CD14-positive monocyte (primary cell): ENCODE results near the gene COL9A3. TPM values are rescaled to one million over a fixed set of nuclear protein-coding genes. Genes with fewer than 3 reads are reported as not detected.
A peak's percentile ranks its signal among the peaks of the same experiment; 100 is the strongest.

Source experiments
- DNase-seq, 3 donors: peaks; one replicate each; pipeline ENCODE4 v3.0.0-alpha.2; 2011 to 2022
- H2AFZ ChIP-seq: 2 replicates; pipeline ENCODE4 v1.6.0; 2012; ENCODE audit warnings: mild to moderate bottlenecking, low read depth, low read length, inconsistent platforms; ENCODE audit not compliant: insufficient read depth, poor library complexity, severe bottlenecking
- H3K27ac ChIP-seq, 2 donors: 1 replicate in 1 of 2; 2 replicates in 1 of 2; pipeline ENCODE4 v1.5.1; 2012 to 2013; ENCODE audit warnings: low read length in 2 of 2, control low read depth in 1 of 2, inconsistent platforms in 1 of 2, low read depth in 1 of 2, mild to moderate bottlenecking in 1 of 2
- H3K27me3 ChIP-seq, 2 donors: one replicate each; pipeline versions ENCODE4 v1.6.0 to v1.6.1; 2011 to 2013; ENCODE audit warnings: low read length in 2 of 2; ENCODE audit not compliant: control insufficient read depth in 2 of 2, insufficient read depth in 2 of 2
- H3K36me3 ChIP-seq, 2 donors: replicated peaks in 1 of 2; 1 replicate in 1 of 2; 2 replicates in 1 of 2; pipeline versions ENCODE4 v1.5.1 to v1.6.1; 2012 to 2013; ENCODE audit warnings: low read length in 2 of 2, control low read depth in 1 of 2, inconsistent platforms in 1 of 2, mild to moderate bottlenecking in 1 of 2; ENCODE audit not compliant: insufficient read depth in 2 of 2, control insufficient read depth in 1 of 2
- H3K4me1 ChIP-seq, 2 donors: 1 replicate in 1 of 2; 2 replicates in 1 of 2; pipeline versions ENCODE4 v1.5.1 to v1.6.1; 2012 to 2013; ENCODE audit warnings: low read length in 2 of 2, control low read depth in 1 of 2, inconsistent platforms in 1 of 2, mild to moderate bottlenecking in 1 of 2, moderate library complexity in 1 of 2; ENCODE audit not compliant: insufficient read depth in 2 of 2, control insufficient read depth in 1 of 2
- H3K4me2 ChIP-seq: replicated peaks from 2 replicates; pipeline ENCODE3; 2012; ENCODE audit warnings: low read length, moderate library complexity, mild to moderate bottlenecking; ENCODE audit not compliant: poor library complexity, severe bottlenecking; ENCODE audit errors: extremely low read depth
- H3K4me3 ChIP-seq, 3 experiments: fragments of 200-600 bp in 1 of 3; sonication (generic) in 1 of 3; replicated peaks in 1 of 3; 1 replicate in 2 of 3; 2 replicates in 1 of 3; pipeline ENCODE4 v1.5.1; 2011 to 2013; ENCODE audit warnings: low read length in 3 of 3, mild to moderate bottlenecking in 3 of 3, control low read depth in 2 of 3, low read depth in 2 of 3, inconsistent platforms in 1 of 3, moderate library complexity in 1 of 3
- H3K79me2 ChIP-seq: 2 replicates; pipeline ENCODE4 v1.6.0; 2012; ENCODE audit warnings: mild to moderate bottlenecking, control low read depth, inconsistent platforms, low read length, moderate library complexity; ENCODE audit not compliant: insufficient read depth
- H3K9ac ChIP-seq: 2 replicates; pipeline ENCODE4 v1.6.0; 2017; ENCODE audit warnings: low read length, mild to moderate bottlenecking; ENCODE audit not compliant: insufficient read depth, poor library complexity, severe bottlenecking
- H3K9me3 ChIP-seq, 2 donors: replicated peaks in 1 of 2; 1 replicate in 1 of 2; 2 replicates in 1 of 2; pipeline versions ENCODE4 v1.5.1 to v1.6.1; 2012 to 2013; ENCODE audit warnings: low read length in 2 of 2, control low read depth in 1 of 2; ENCODE audit not compliant: control insufficient read depth in 1 of 2, insufficient read depth in 1 of 2
- H4K20me1 ChIP-seq: 2 replicates; pipeline ENCODE4 v1.6.0; 2012; ENCODE audit warnings: mild to moderate bottlenecking, low read length, control low read depth, moderate library complexity; ENCODE audit not compliant: insufficient read depth
- H3K27ac Mint-ChIP-seq, 7 donors: one replicate each; pipeline ENCODE4 v1.8.0; 2020; ENCODE audit warnings: mild to moderate bottlenecking in 7 of 7, mixed read lengths in 7 of 7, moderate library complexity in 6 of 7, inconsistent platforms in 2 of 7
- H3K27me3 Mint-ChIP-seq, 3 donors: one replicate each; pipeline ENCODE4 v1.8.0; 2021 to 2022; ENCODE audit warnings: low read depth in 3 of 3, mild to moderate bottlenecking in 3 of 3, mixed read lengths in 3 of 3, moderate library complexity in 3 of 3, inconsistent platforms in 1 of 3
- H3K36me3 Mint-ChIP-seq, 2 donors: one replicate each; pipeline ENCODE4 v1.8.0; 2020; ENCODE audit warnings: mixed read lengths in 2 of 2, inconsistent platforms in 1 of 2, mild to moderate bottlenecking in 1 of 2
- H3K4me1 Mint-ChIP-seq: one replicate; pipeline ENCODE4 v1.8.0; 2020; ENCODE audit warnings: mild to moderate bottlenecking, mixed read lengths
- H3K4me3 Mint-ChIP-seq, 2 donors: one replicate each; pipeline ENCODE4 v1.8.0; 2020; ENCODE audit warnings: mild to moderate bottlenecking in 2 of 2, mixed read lengths in 2 of 2, moderate library complexity in 1 of 2
- H3K9me3 Mint-ChIP-seq, 7 donors: one replicate each; pipeline ENCODE4 v1.8.0; 2020 to 2022; ENCODE audit warnings: mixed read lengths in 7 of 7, mild to moderate bottlenecking in 6 of 7, moderate library complexity in 6 of 7, inconsistent platforms in 2 of 7
- CTCF ChIP-seq: fragments of 200-600 bp; IDR thresholded peaks from one replicate; pipeline ENCODE4 v1.8.0; 2022; ENCODE audit warnings: antibody characterized with exemption, mild to moderate bottlenecking
- whole genome bisulfite sequencing: methylation state at CpG from one replicate; pipeline ENCODE4 v1.1.5; 2013; ENCODE audit warnings: missing lambda C conversion rate; ENCODE audit not compliant: insufficient coverage; 5-methylcytosine and 5-hydroxymethylcytosine counted together
- intact Hi-C, 2 donors: fragments of 100-400 bp; cut with micrococcal nuclease; formaldehyde crosslinking; loops; one replicate each; pipeline versions ENCODE4 v1.15.0 to v1.15.1; 2023
- polyA plus RNA-seq, 3 donors: library from polyadenylated mRNA; depleted of rRNA in 1 of 3; unstranded in 2 of 3; stranded (reverse) in 1 of 3; fragments of 300-500 nt in 2 of 3; fragments of >200 nt in 1 of 3; fragmentation: Illumina TruSeq in 2 of 3; gene quantifications; 1 replicate in 2 of 3; 2 replicates in 1 of 3; pipeline ENCODE4 v1.2.3, GENCODE V29; 2012 to 2021

COL9A3 gene
- polyA plus RNA-seq, 3 donors: 1.8 to 4.4 (median 2.6) TPM

- H3K4me1 Mint-ChIP-seq: peaks cover 25% of the 10 kb centered on the region
- H3K9me3 Mint-ChIP-seq: no peaks in the 10 kb centered on the region
- Histone ChIP-seq H3K36me3 (no peaks in the 10 kb centered on the region), H3K4me2 (no peak overlapping the region), H3K4me3 (no peak overlapping the region), H3K27ac (no peak overlapping the region), H2AFZ (no peak overlapping the region), H4K20me1 (no peaks in the 10 kb centered on the region), H3K4me1 (peaks cover 27 to 33% of the 10 kb centered on the region in 2 donors), H3K79me2 (no peaks in the 10 kb centered on the region), H3K9me3 (no peaks in the 10 kb centered on the region), H3K9ac (no peak overlapping the region), H3K27me3 (no peaks in the 10 kb centered on the region)
- no peaks in the 10 kb centered on the region for H3K36me3 Mint-ChIP-seq
- peak in 1 of 3 donors; percentile 2 for DNase-seq
- peak overlapping the region in 1 of 7 donors; percentile 75 for H3K27ac Mint-ChIP-seq
- no peak overlapping the region for H3K4me3 Mint-ChIP-seq
- 96% methylated on average over 22 of the region's 22 CpGs for WGBS
- peaks cover 0 to 4% (median 0%) of the 10 kb centered on the region in 3 donors for H3K27me3 Mint-ChIP-seq
- intact Hi-C loops: no loop called here
- TF ChIP-seq CTCF: no peak
These were observed 14.0 kb downstream of the COL9A3 start for GRCh38 chr20:62830821-62831220.

- peaks cover 0 to 4% (median 2%) of the 10 kb centered on the region in 3 donors for H3K27me3 Mint-ChIP-seq
- Histone ChIP-seq H3K9me3 (no peaks in the 10 kb centered on the region), H3K4me1 (peaks cover 27 to 33% of the 10 kb centered on the region in 2 donors), H4K20me1 (no peaks in the 10 kb centered on the region), H2AFZ (no peak overlapping the region), H3K4me3 (no peak overlapping the region), H3K36me3 (no peaks in the 10 kb centered on the region), H3K27ac (no peak overlapping the region), H3K4me2 (no peak overlapping the region), H3K79me2 (no peaks in the 10 kb centered on the region), H3K9ac (no peak overlapping the region), H3K27me3 (no peaks in the 10 kb centered on the region)
- TF ChIP-seq CTCF: no peak
- intact Hi-C loops: no loop called here
- WGBS: 94% methylated on average over 7 of the region's 10 CpGs
- peaks cover 0 to 2% of the 10 kb centered on the region in 2 donors for H3K36me3 Mint-ChIP-seq
- no peaks in the 10 kb centered on the region for H3K9me3 Mint-ChIP-seq
- H3K27ac Mint-ChIP-seq: no peak overlapping the region
- no peak overlapping the region for H3K4me3 Mint-ChIP-seq
- DNase-seq: peak in 1 of 3 donors; percentile 1
- H3K4me1 Mint-ChIP-seq: peaks cover 27% of the 10 kb centered on the region
These were observed 14.5 kb downstream of the COL9A3 start for GRCh38 chr20:62831361-62831788.
